Esophagus squamous epithelium (tissue), 5 donors: Measurements from ENCODE around the gene KDSR. TPM values are rescaled to one million over a fixed set of nuclear protein-coding genes. Genes with fewer than 3 reads are reported as not detected.

Experiments used
- DNase-seq: peaks from one replicate; lab custom pipeline; 2025; lab: John Stamatoyannopoulos, UW
- H3K27ac ChIP-seq, 4 donors: fragments of 200-600 bp; sonication (generic); one replicate each; pipeline ENCODE4 v1.5.1; 2016 to 2019; ENCODE audit warnings: mild to moderate bottlenecking in 1 of 4
- H3K27me3 ChIP-seq, 4 donors: fragments of 200-600 bp; sonication (generic); 1 replicate in 3 of 4; 2 replicates in 1 of 4; pipeline versions ENCODE4 v1.5.1 to v1.6.0; 2017 to 2021; ENCODE audit warnings: antibody characterized with exemption in 1 of 4
- H3K36me3 ChIP-seq, 3 donors: fragments of 200-600 bp; sonication (generic); one replicate each; pipeline ENCODE4 v1.5.1; 2016 to 2019
- H3K4me1 ChIP-seq, 3 donors: fragments of 200-600 bp; sonication (generic); one replicate each; pipeline ENCODE4 v1.5.1; 2017 to 2019
- H3K4me3 ChIP-seq, 4 donors: fragments of 200-600 bp; sonication (generic); 1 replicate in 3 of 4; 2 replicates in 1 of 4; pipeline ENCODE4 v1.5.1; 2016 to 2019; ENCODE audit warnings: mild to moderate bottlenecking in 2 of 4, moderate library complexity in 1 of 4
- H3K9me3 ChIP-seq, 3 donors: fragments of 200-600 bp; sonication (generic); one replicate each; pipeline ENCODE4 v1.5.1; 2016 to 2019
- CTCF ChIP-seq, 6 experiments: fragments of 450-650 bp in 4 of 6; fragments of 200-600 bp in 2 of 6; sonication (generic) in 2 of 6; IDR thresholded peaks; one replicate each; pipeline ENCODE4 v1.5.1; 2016 to 2019; ENCODE audit warnings: antibody characterized with exemption in 6 of 6, mild to moderate bottlenecking in 4 of 6, moderate library complexity in 4 of 6
- POLR2A ChIP-seq, 4 donors: fragments of 450-650 bp; IDR thresholded peaks; one replicate each; pipeline ENCODE4 v1.6.1; 2017; ENCODE audit warnings: antibody characterized with exemption in 4 of 4, mild to moderate bottlenecking in 4 of 4, moderate library complexity in 3 of 4
- WGBS, 2 donors: methylation state at CpG; one replicate each; pipeline ENCODE4 v1.1.5; 2018; 5-methylcytosine and 5-hydroxymethylcytosine counted together
- intact Hi-C: fragments of 100-400 bp; cut with DNase I; formaldehyde crosslinking; loops from one replicate; pipeline ENCODE4 v1.15.0; 2022
- total RNA-seq, 4 donors: library from RNA; depleted of rRNA; stranded (reverse); fragments of >200 nt; gene quantifications; one replicate each; pipeline ENCODE4 v1.1.0, GENCODE V29; 2016
- donor health status: DM: yes; HTN: yes; CAD: no.

The KDSR gene
- total RNA-seq, 4 donors from 2014 or later = 20.8 to 42.3 (median 23.0) TPM

- peaks cover 0 to 10% (median 0%) of the 10 kb centered on the region in 3 donors for H3K4me1 ChIP-seq
- no peak overlapping the region for H3K4me3 ChIP-seq
- no peak overlapping the region for H3K27ac ChIP-seq
- intact Hi-C loops = no loop called here
- no peaks in the 10 kb centered on the region for H3K27me3 ChIP-seq
- 45 to 48% methylated on average over 4 of the region's 4 CpGs for WGBS, 2 donors
- peaks cover 0 to 9% (median 0%) of the 10 kb centered on the region in 3 donors for H3K36me3 ChIP-seq
- DNase-seq = no peak
- TF ChIP-seq POLR2A (IDR thresholded peaks at IDR 0.05) (no peak), CTCF (IDR thresholded peaks at IDR 0.05) (no peak)
- no peaks in the 10 kb centered on the region for H3K9me3 ChIP-seq
Measured at GRCh38 chr18:63378919-63379638, 12.1 kb upstream of the KDSR start.

DNA sequence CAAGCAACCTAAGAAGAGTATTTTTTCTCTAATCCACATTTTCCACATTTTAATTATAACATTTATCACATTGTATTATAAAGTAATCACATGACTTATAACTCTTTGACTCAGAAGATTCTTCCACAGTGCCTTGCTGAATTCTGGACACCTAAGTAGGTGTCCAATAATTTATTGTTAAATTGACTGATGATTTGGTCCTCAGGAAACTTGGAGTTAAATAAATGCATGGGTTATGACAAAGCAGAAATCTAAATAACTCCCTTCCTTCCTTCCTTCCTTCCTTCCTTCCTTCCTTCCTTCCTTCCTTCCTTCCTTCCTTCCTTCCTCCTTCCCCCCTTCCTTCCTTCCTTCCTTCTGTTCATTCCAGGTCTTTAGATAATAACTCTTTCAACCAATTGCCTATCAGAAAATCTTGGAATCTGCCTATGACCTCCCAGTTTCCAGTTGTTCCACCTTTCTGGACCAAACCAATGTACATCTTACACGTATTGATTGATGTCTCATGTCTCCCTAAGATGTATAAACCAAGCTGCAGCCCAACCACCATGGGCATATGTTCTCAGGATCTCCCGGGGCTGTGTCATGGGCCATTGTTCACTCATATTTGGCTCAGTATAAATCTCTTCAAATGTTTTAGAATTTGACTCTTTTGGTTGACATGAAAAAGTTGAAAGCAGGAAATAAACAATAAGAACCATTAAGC is 10.4 kb upstream of the KDSR start:
- Histone ChIP-seq H3K27ac (no peak overlapping the region), H3K9me3 (no peaks in the 10 kb centered on the region), H3K36me3 (no peaks in the 10 kb centered on the region), H3K4me3 (no peak overlapping the region), H3K27me3 (no peaks in the 10 kb centered on the region), H3K4me1 (peaks cover 0 to 10% (median 0%) of the 10 kb centered on the region in 3 donors)
- 81 to 83% methylated on average over 2 of the region's 2 CpGs for WGBS, 2 donors
- no peak for TF ChIP-seq POLR2A (IDR thresholded peaks at IDR 0.05)
- no peak for TF ChIP-seq CTCF (IDR thresholded peaks at IDR 0.05)
- no peak for DNase-seq
- intact Hi-C loops = no loop called here

DNA sequence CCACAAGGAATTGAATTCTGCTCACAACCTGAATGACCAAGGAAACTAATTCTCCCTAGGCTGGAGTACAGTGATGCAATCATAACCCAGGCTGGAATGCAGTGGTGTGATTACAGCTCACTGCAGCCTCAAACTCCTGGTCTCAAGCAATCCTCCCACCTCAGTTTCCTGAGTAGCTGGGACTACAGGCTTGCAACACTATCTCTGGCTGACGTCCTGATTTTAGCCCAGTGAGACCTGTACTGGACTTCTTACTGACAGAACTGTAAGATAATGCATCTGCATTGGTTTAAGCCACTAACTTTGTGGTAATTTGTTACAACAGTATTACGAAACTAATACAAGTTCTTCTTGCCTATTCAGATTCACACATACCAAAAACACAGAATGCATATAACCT is 9.5 kb upstream of the KDSR start:
- peaks cover 0 to 10% (median 0%) of the 10 kb centered on the region in 3 donors for H3K4me1 ChIP-seq
- H3K9me3 ChIP-seq = no peaks in the 10 kb centered on the region
- no peak overlapping the region for H3K27ac ChIP-seq
- intact Hi-C loops = no loop called here
- H3K36me3 ChIP-seq = no peaks in the 10 kb centered on the region
- no peak for DNase-seq
- no peak for TF ChIP-seq POLR2A (IDR thresholded peaks at IDR 0.05)
- WGBS, 2 donors = 82% methylated on average over 1 to 2 of the region's 2 CpGs
- H3K27me3 ChIP-seq = no peaks in the 10 kb centered on the region
- no peak overlapping the region for H3K4me3 ChIP-seq

DNA sequence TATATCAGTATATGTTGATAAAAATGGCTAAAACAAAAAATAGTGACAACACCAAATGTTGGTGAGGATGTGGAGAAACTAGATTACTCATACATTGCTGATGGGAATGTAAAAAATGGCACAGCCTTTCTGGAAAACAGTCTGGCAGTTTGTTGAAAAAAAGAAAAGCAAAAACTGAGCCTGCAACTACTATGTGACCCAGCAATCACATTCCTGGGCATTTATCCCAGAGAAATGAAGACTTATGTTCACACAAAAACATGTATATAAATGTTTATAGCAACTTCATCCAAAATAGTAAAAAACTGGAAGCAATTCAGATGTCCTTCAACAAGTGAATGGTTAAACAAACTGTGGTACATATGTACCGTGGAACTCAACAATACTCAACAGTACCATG is 7.5 kb upstream of the KDSR start:
- 25 to 43% methylated on average over 1 of the region's 1 CpG for WGBS, 2 donors

GRCh38 chr18:63373161-63373560 is 6.2 kb upstream of the KDSR start:
- intact Hi-C loops = no loop called here
- Histone ChIP-seq H3K4me1 (peaks cover 0 to 6% (median 0%) of the 10 kb centered on the region in 3 donors), H3K4me3 (no peak overlapping the region), H3K27ac (no peak overlapping the region), H3K36me3 (no peaks in the 10 kb centered on the region), H3K27me3 (no peaks in the 10 kb centered on the region), H3K9me3 (no peaks in the 10 kb centered on the region)
- no peak for DNase-seq
- no peak for TF ChIP-seq CTCF (IDR thresholded peaks at IDR 0.05)
- WGBS, 2 donors = 80 to 88% methylated on average over 1 of the region's 1 CpG

More for the DNA sequence above, 7.5 kb upstream of the KDSR start:
- Histone ChIP-seq H3K27ac (no peak overlapping the region), H3K36me3 (no peaks in the 10 kb centered on the region), H3K4me3 (no peak overlapping the region), H3K27me3 (no peaks in the 10 kb centered on the region), H3K9me3 (no peaks in the 10 kb centered on the region), H3K4me1 (peaks cover 0 to 10% (median 0%) of the 10 kb centered on the region in 3 donors)
- intact Hi-C loops = no loop called here
- TF ChIP-seq CTCF (IDR thresholded peaks at IDR 0.05) (no peak), POLR2A (IDR thresholded peaks at IDR 0.05) (no peak)
- DNase-seq = no peak
